ENCODE measurements around the gene NAGA.
"Not testable (repeated sequence)": the region's sequence is repeated elsewhere in the genome, so short reads cannot be mapped to it uniquely, and the experiment has no call there.

The NAGA gene

GRCh38 chr22:42070517-42071422 is at the start of gene NAGA:
Gene NAGA, minus strand, starts transcription at chr22:42070812. Its CDS starts 515 bp downstream, at chr22:42070297.
- DNase-seq (ENCODE audit: low spot score) = peak; percentile 92

GRCh38 chr22:42116848-42117424 is 46.3 kb upstream of the NAGA start:
- no peak for DNase-seq (ENCODE audit: low spot score)

- not testable (repeated sequence) for DNase-seq (ENCODE audit: low spot score)
These were observed 44.8 kb upstream of the NAGA start for GRCh38 chr22:42115420-42115830.

- no peak for DNase-seq (ENCODE audit: low spot score)
These were observed 44.1 kb upstream of the NAGA start for GRCh38 chr22:42114721-42115120.

GRCh38 chr22:42112793-42113192 is 42.2 kb upstream of the NAGA start:
- DNase-seq (ENCODE audit: low spot score) = not testable (repeated sequence)

- DNase-seq (ENCODE audit: low spot score) = no peak
These were observed 41.2 kb upstream of the NAGA start for GRCh38 chr22:42111798-42112197.

- DNase-seq (ENCODE audit: low spot score) = no peak
These were observed 38.2 kb upstream of the NAGA start for GRCh38 chr22:42108848-42109247.

GRCh38 chr22:42104332-42104860 is 33.8 kb upstream of the NAGA start:
- not testable (repeated sequence) for DNase-seq (ENCODE audit: low spot score)

GRCh38 chr22:42101199-42101598 is 30.6 kb upstream of the NAGA start:
- DNase-seq (ENCODE audit: low spot score) = no peak

GRCh38 chr22:42091455-42091782 is 20.8 kb upstream of the NAGA start:
- no peak for DNase-seq (ENCODE audit: low spot score)

- peak; percentile 98 for DNase-seq (ENCODE audit: low spot score)
These were observed 20.2 kb upstream of the NAGA start, which contains the start of gene NDUFA6 for GRCh38 chr22:42090596-42091454. Gene NDUFA6, minus strand, starts transcription at chr22:42090772. Its CDS starts 28 bp downstream, at chr22:42090744.

- no peak for DNase-seq (ENCODE audit: low spot score)
These were observed 15.4 kb upstream of the NAGA start for GRCh38 chr22:42086051-42086450.

- no peak for DNase-seq (ENCODE audit: low spot score)
These were observed 14.3 kb upstream of the NAGA start for GRCh38 chr22:42084874-42085273.

GRCh38 chr22:42083119-42083518 is 12.5 kb upstream of the NAGA start:
- DNase-seq (ENCODE audit: low spot score) = no peak

GRCh38 chr22:42080287-42080686 is 9.7 kb upstream of the NAGA start:
- DNase-seq (ENCODE audit: low spot score) = no peak

GRCh38 chr22:42079319-42080251 is 9.0 kb upstream of the NAGA start, which contains the start of gene SMDT1:
Gene SMDT1, plus strand, starts transcription at chr22:42079700. Its CDS starts 69 bp downstream, at chr22:42079769.
- peak; percentile 98 for DNase-seq (ENCODE audit: low spot score)

- DNase-seq (ENCODE audit: low spot score) = no peak
These were observed 8.1 kb upstream of the NAGA start for GRCh38 chr22:42078469-42079318.

- DNase-seq (ENCODE audit: low spot score) = no peak
These were observed 7.0 kb upstream of the NAGA start for GRCh38 chr22:42077486-42078125.

- no peak for DNase-seq (ENCODE audit: low spot score)
These were observed 6.3 kb upstream of the NAGA start for GRCh38 chr22:42076764-42077485.
